Activated T-cell treated with anti-CD3 and anti-CD28 coated beads, Interleukin-2, amount 50 U/mL, for 72 hours (primary cell): ENCODE results near the gene TNK2. TPM values are rescaled to one million over a fixed set of nuclear protein-coding genes. Genes with fewer than 3 reads are reported as not detected.
A peak's percentile ranks its signal among the peaks of the same experiment; 100 is the strongest.
"Not testable (repeated sequence)": the region's sequence is repeated elsewhere in the genome, so short reads cannot be mapped to it uniquely, and the experiment has no call there.

Experiments
- ATAC-seq, 2 donors: fragments of 150-1000 bp; cut with Tn5 transposase; replicated peaks in 1 of 2; 2 replicates each; pipeline ENCODE4 v1.10.0; 2021; ENCODE audit warnings: moderate library complexity in 2 of 2, mild to moderate bottlenecking in 1 of 2
- DNase-seq, 2 donors: peaks; one replicate each; pipeline ENCODE4 v3.0.0; 2021 to 2022; ENCODE audit warnings: mixed read lengths in 1 of 2
- H3K27ac Mint-ChIP-seq: one replicate; pipeline ENCODE4 v1.8.0; 2022; ENCODE audit warnings: mild to moderate bottlenecking, moderate library complexity, mixed read lengths
- H3K27me3 Mint-ChIP-seq: one replicate; pipeline ENCODE4 v1.8.0; 2022; ENCODE audit warnings: low read depth, mixed read lengths
- H3K36me3 Mint-ChIP-seq, 2 donors: one replicate each; pipeline ENCODE4 v1.8.0; 2022; ENCODE audit warnings: mixed read lengths in 2 of 2, mild to moderate bottlenecking in 1 of 2; ENCODE audit not compliant: insufficient read depth in 2 of 2
- H3K4me1 Mint-ChIP-seq: one replicate; pipeline ENCODE4 v1.8.0; 2022; ENCODE audit warnings: low read depth, mixed read lengths
- H3K4me3 Mint-ChIP-seq, 2 donors: one replicate each; pipeline ENCODE4 v1.8.0; 2022; ENCODE audit warnings: mild to moderate bottlenecking in 2 of 2, mixed read lengths in 2 of 2, moderate library complexity in 2 of 2
- H3K9me3 Mint-ChIP-seq, 2 donors: one replicate each; pipeline ENCODE4 v1.8.0; 2022; ENCODE audit warnings: mixed read lengths in 2 of 2
- total RNA-seq, 2 donors: library from RNA; stranded (reverse); gene quantifications; one replicate each; pipeline ENCODE4 v1.2.3, GENCODE V29; 2022

TNK2 gene
- total RNA-seq, 2 donors from 2014 or later = 94.8 to 112 TPM

- peaks cover 85% of the 10 kb centered on the region for H3K4me1 Mint-ChIP-seq
- H3K4me3 Mint-ChIP-seq, H3K27me3 Mint-ChIP-seq, H3K9me3 Mint-ChIP-seq, DNase-seq, ATAC-seq, H3K27ac Mint-ChIP-seq, H3K36me3 Mint-ChIP-seq: not testable (repeated sequence)
Observed at GRCh38 chr3:195901836-195902585, 6.3 kb downstream of the TNK2 start.

- ATAC-seq = peak; percentile 43 to 73
- H3K27ac Mint-ChIP-seq = peak overlapping the region; percentile 72
- no peaks in the 10 kb centered on the region for H3K9me3 Mint-ChIP-seq
- H3K4me3 Mint-ChIP-seq = peak overlapping the region; percentile 20 to 52
- H3K36me3 Mint-ChIP-seq = peaks cover 0 to 6% of the 10 kb centered on the region in 2 donors
- H3K27me3 Mint-ChIP-seq = no peaks in the 10 kb centered on the region
- DNase-seq = peak; percentile 56 to 68
- peaks cover 81% of the 10 kb centered on the region for H3K4me1 Mint-ChIP-seq
Observed at GRCh38 chr3:195900436-195901355, 7.7 kb downstream of the TNK2 start.

GRCh38 chr3:195899701-195900435, 8.5 kb downstream of the TNK2 start:
- Mint-ChIP-seq H3K27me3 (no peaks in the 10 kb centered on the region), H3K9me3 (no peaks in the 10 kb centered on the region), H3K36me3 (peaks cover 0 to 3% of the 10 kb centered on the region in 2 donors), H3K4me3 (peak overlapping the region; percentile 20 to 52), H3K4me1 (peaks cover 74% of the 10 kb centered on the region), H3K27ac (peak overlapping the region; percentile 21)
- DNase-seq (no peak), ATAC-seq (no peak)

GRCh38 chr3:195897853-195898415, 10.4 kb downstream of the TNK2 start:
- peaks cover 64% of the 10 kb centered on the region for H3K4me1 Mint-ChIP-seq
- H3K36me3 Mint-ChIP-seq = peaks cover 0 to 3% of the 10 kb centered on the region in 2 donors
- no peaks in the 10 kb centered on the region for H3K9me3 Mint-ChIP-seq
- H3K4me3 Mint-ChIP-seq = peak overlapping the region; percentile 33 to 59
- ATAC-seq (no peak), DNase-seq (no peak)
- H3K27me3 Mint-ChIP-seq = no peaks in the 10 kb centered on the region
- peak overlapping the region; percentile 49 for H3K27ac Mint-ChIP-seq

GRCh38 chr3:195897081-195897852, 11.1 kb downstream of the TNK2 start:
- Mint-ChIP-seq H3K9me3 (no peaks in the 10 kb centered on the region), H3K27ac (peak overlapping the region; percentile 51), H3K4me3 (peak overlapping the region; percentile 94 to 95), H3K27me3 (no peaks in the 10 kb centered on the region), H3K4me1 (peaks cover 64% of the 10 kb centered on the region), H3K36me3 (peaks cover 0 to 3% of the 10 kb centered on the region in 2 donors)
- ATAC-seq = no peak
- DNase-seq = no peak

- ATAC-seq = peak; percentile 6 to 20
- H3K27me3 Mint-ChIP-seq = no peaks in the 10 kb centered on the region
Observed at GRCh38 chr3:195896361-195897080, 11.8 kb downstream of the TNK2 start.

GRCh38 chr3:195895861-195896360, 12.4 kb downstream of the TNK2 start:
- peak; percentile 69 to 70 for ATAC-seq
- peak; percentile 75 to 78 for DNase-seq
- Mint-ChIP-seq H3K36me3 (peaks cover 0 to 3% of the 10 kb centered on the region in 2 donors), H3K4me1 (peaks cover 52% of the 10 kb centered on the region), H3K27me3 (no peaks in the 10 kb centered on the region), H3K4me3 (peak overlapping the region; percentile 94 to 95), H3K27ac (peak overlapping the region; percentile 87), H3K9me3 (no peaks in the 10 kb centered on the region)

More at GRCh38 chr3:195896361-195897080, 11.8 kb downstream of the TNK2 start:
- Mint-ChIP-seq H3K27ac (peak overlapping the region; percentile 87), H3K4me3 (peak overlapping the region; percentile 94 to 95), H3K4me1 (peaks cover 58% of the 10 kb centered on the region), H3K9me3 (no peaks in the 10 kb centered on the region), H3K36me3 (peaks cover 0 to 3% of the 10 kb centered on the region in 2 donors)
- no peak for DNase-seq

GRCh38 chr3:195895078-195895860, 13.1 kb downstream of the TNK2 start:
- Mint-ChIP-seq H3K4me3 (peak overlapping the region; percentile 94 to 95), H3K27ac (no peak overlapping the region), H3K36me3 (peaks cover 0 to 3% of the 10 kb centered on the region in 2 donors), H3K9me3 (no peaks in the 10 kb centered on the region), H3K4me1 (peaks cover 45% of the 10 kb centered on the region), H3K27me3 (no peaks in the 10 kb centered on the region)
- peak; percentile 80 for ATAC-seq
- DNase-seq = peak; percentile 78 to 85

GRCh38 chr3:195893916-195894465, 14.4 kb downstream of the TNK2 start:
- Mint-ChIP-seq H3K4me3 (peak overlapping the region; percentile 94 to 95), H3K27me3 (no peaks in the 10 kb centered on the region), H3K4me1 (peaks cover 33% of the 10 kb centered on the region), H3K36me3 (no peaks in the 10 kb centered on the region), H3K27ac (no peak overlapping the region), H3K9me3 (no peaks in the 10 kb centered on the region)
- ATAC-seq (no peak), DNase-seq (no peak)

GRCh38 chr3:195893516-195893915, 14.8 kb downstream of the TNK2 start:
- no peak for DNase-seq
- no peaks in the 10 kb centered on the region for H3K9me3 Mint-ChIP-seq
- no peak overlapping the region for H3K27ac Mint-ChIP-seq
- no peaks in the 10 kb centered on the region for H3K36me3 Mint-ChIP-seq
- H3K4me3 Mint-ChIP-seq = peak overlapping the region in 1 of 2 donors; percentile 95
- H3K4me1 Mint-ChIP-seq = peaks cover 30% of the 10 kb centered on the region
- no peaks in the 10 kb centered on the region for H3K27me3 Mint-ChIP-seq
- ATAC-seq = no peak
